Cardiac fibroblast (primary cell): ENCODE data around the gene BCL2L12.

Experiments
- DNase-seq, 2 donors: peaks; one replicate each; pipeline versions ENCODE4 v3.0.0 to v3.0.0-alpha.2; 2010; ENCODE audit warnings: low read depth in 2 of 2
- H3K4me3 ChIP-seq, 2 donors: replicated peaks in 1 of 2; 1 replicate in 1 of 2; 2 replicates in 1 of 2; pipeline ENCODE4 v1.5.1; 2011; ENCODE audit warnings: low read depth in 2 of 2, low read length in 2 of 2, mild to moderate bottlenecking in 2 of 2, moderate library complexity in 1 of 2
- TF ChIP-seq, protein P1 (sequence below): IDR thresholded peaks from one replicate; pipeline ENCODE4 v1.5.1; 2011; ENCODE audit warnings: low read depth, mild to moderate bottlenecking, low read length, inconsistent platforms

The BCL2L12 gene

DNA sequence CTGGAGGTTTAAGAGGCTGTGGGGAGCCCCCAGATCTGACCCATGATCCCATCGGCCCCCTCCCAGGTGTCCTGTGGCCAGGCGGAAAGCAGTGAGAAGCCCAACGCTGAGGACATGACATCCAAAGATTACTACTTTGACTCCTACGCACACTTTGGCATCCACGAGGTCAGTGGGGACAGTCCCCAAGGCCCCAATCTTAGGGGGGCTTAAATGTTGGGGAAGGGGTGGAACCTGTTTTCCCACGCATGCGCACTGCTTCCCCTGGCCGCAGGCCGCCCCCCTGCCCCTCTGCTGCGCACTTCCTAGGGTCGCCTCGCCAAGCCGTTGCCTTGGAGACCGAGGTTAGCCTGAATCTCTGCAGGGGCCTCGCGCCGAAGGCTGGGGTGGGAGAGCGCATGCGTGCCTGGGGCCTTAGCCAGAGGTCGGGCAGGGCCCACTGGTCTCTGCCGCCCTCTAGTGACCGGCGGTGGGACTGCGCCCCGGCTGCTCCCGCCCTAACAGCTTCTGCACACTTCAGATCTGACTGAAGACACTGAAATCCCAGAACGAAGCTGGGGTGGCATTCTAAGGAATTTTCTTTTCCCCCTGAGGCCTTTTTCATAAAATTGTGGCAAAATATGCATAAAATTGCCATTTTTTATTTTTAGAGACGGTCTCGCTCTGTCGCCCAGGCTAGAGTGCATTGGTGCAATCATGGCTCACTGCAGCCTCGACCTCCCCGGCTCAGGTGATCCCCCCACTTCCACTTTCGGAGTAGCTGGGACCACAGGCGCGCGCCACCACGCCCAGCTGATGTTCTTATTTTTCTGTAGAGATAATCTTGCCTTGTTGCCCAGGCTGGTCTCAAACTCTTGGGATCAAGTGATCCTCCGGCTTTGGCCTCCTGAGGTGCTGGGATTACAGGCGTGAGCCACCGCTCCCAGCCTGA, 15.0 kb downstream of the BCL2L12 start:
- TF ChIP-seq, protein P1, sequence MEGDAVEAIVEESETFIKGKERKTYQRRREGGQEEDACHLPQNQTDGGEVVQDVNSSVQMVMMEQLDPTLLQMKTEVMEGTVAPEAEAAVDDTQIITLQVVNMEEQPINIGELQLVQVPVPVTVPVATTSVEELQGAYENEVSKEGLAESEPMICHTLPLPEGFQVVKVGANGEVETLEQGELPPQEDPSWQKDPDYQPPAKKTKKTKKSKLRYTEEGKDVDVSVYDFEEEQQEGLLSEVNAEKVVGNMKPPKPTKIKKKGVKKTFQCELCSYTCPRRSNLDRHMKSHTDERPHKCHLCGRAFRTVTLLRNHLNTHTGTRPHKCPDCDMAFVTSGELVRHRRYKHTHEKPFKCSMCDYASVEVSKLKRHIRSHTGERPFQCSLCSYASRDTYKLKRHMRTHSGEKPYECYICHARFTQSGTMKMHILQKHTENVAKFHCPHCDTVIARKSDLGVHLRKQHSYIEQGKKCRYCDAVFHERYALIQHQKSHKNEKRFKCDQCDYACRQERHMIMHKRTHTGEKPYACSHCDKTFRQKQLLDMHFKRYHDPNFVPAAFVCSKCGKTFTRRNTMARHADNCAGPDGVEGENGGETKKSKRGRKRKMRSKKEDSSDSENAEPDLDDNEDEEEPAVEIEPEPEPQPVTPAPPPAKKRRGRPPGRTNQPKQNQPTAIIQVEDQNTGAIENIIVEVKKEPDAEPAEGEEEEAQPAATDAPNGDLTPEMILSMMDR = peak; percentile 100
- H3K4me3 ChIP-seq = no peak overlapping the region
- DNase-seq = peak; percentile 89 to 91

DNA sequence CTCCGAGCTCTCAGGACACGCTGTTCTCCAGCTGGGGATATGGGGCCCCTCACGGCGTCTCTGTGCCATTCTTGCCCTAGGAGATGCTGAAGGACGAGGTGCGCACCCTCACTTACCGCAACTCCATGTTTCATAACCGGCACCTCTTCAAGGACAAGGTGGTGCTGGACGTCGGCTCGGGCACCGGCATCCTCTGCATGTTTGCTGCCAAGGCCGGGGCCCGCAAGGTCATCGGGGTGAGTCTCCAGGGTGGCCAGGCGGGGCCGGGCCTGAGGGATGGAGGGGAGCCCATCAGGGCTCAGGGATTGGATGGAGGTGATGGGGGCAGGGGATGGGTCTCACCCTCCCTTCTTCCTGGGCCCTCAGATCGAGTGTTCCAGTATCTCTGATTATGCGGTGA, 16.1 kb downstream of the BCL2L12 start:
- no peak for DNase-seq
- no peak overlapping the region for H3K4me3 ChIP-seq
- TF ChIP-seq, protein P1 = no peak

DNA sequence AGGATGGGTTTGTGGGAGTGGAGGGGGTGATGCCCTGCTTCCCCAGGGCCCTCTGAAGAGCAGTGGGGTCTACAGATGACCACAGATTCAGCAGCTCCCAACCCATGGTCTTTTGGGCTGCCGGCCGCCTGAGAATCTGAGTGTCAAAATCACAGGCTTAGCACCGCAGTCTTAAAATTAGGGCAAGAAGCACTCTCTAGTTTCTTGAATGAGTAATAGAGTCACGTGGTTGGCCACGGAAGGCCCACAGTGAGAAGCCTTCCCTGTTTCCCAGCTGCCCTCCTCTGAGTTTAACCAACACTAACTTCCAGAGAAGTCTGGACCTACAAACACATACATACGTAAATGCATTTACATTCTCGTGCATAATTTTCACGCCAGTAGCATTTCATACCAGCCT, 16.5 kb downstream of the BCL2L12 start:
- TF ChIP-seq, protein P1 = no peak
- peak in 1 of 2 donors; percentile 28 for DNase-seq
- no peak overlapping the region for H3K4me3 ChIP-seq

DNA sequence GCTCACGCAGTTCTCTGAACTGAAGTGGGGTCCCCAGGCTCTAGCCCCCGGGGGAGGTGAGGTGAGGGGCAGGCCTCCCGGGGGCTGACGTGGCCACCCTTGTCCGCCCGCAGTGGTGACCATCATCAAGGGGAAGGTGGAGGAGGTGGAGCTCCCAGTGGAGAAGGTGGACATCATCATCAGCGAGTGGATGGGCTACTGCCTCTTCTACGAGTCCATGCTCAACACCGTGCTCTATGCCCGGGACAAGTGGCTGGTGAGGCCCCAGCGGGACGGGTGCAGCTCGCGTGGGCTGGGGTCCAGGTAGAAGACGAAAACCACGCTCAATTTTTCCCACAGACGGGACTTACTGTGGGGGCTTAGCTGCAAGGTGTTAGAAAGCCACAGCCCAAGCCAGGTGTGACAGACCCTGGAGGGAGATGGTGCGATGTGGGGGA, 18.1 kb downstream of the BCL2L12 start:
- DNase-seq = no peak
- TF ChIP-seq, protein P1 = no peak

DNA sequence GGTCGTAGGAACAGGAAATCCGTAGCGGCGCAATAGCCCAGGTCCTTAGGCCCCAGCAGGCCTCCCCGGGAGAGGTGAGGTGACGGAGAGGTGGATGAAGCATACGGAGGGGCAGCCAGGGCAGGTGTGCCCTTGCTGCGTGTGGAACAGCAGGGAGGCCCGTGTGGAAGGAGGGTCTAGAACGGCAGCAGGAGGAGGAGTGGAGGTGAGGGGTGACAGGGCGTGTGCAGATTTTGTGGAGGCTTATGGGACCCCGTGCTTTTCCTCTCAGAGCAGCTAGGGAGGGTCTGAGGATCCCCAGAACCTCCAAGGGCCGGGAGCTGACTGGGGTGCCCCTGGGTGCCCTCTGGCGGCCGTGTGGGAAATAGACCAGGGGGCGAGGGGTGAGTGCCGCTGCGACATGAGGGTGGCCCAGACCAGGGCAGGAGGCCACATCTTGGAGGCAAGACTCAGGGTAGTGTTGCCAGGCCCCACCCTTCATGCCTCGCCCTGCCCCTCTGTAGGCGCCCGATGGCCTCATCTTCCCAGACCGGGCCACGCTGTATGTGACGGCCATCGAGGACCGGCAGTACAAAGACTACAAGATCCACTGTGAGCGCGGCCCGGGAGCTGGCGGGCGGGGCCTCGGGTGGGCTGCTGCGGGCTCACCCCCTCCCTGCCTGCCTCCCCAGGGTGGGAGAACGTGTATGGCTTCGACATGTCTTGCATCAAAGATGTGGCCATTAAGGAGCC, 18.7 kb downstream of the BCL2L12 start:
- no peak overlapping the region for H3K4me3 ChIP-seq
- no peak for DNase-seq
- TF ChIP-seq, protein P1 = peak; percentile 65

More for the DNA sequence above, 18.1 kb downstream of the BCL2L12 start:
- H3K4me3 ChIP-seq = no peak overlapping the region

DNA sequence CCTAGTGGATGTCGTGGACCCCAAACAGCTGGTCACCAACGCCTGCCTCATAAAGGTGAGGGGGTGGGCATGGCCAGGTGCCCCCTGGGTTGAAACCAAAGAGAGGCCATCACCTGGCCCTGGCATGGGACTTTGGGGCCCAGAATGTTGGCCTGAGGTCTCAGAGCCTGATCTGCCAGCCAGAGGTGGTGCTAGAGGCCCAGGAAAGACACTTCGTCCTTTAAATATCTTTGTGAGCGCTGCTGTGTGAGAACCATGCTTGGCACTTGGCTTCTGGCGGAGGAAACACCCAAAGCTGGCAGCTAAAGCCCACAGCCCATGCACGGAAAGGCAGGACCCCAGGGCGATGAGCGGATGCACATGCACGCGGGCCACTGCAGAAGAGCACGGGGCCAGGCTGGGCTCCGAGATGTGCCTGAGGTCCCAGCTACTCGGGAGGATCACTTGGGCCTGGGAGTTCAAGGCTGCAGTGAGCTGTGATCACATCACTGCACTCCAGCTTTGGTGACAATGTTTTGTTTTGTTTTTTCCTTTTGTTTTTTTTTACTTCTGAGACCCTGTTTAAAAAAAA, 19.3 kb downstream of the BCL2L12 start:
- DNase-seq = no peak
- TF ChIP-seq, protein P1 = no peak
- no peak overlapping the region for H3K4me3 ChIP-seq
